ENCODE data around the gene OSBPL6.

GRCh38 chr2:178395941-178396570, 201.7 kb downstream of the OSBPL6 start:
- TF ChIP-seq POLR2A (IDR thresholded peaks at IDR 0.05; ENCODE audit: low read depth, low read length) (no peak), CREB1 (IDR thresholded peaks at IDR 0.05; ENCODE audit: low read depth) (no peak), NFYB (IDR thresholded peaks at IDR 0.05; ENCODE audit: insufficient read depth, low read depth, low read length) (no peak), MTA2 (IDR thresholded peaks at IDR 0.05; ENCODE audit: low read depth) (no peak), JUND (IDR thresholded peaks at IDR 0.05; ENCODE audit: low read depth, low read length) (no peak), NR2F1 (conservative IDR thresholded peaks at IDR 0.05) (no peak), TCF7 (IDR thresholded peaks at IDR 0.05; ENCODE audit: borderline replicate concordance) (no peak)
